Adrenal gland (tissue), 12 donors: ENCODE measurements around the gene ATOSA. TPM values are rescaled to one million over a fixed set of nuclear protein-coding genes. Genes with fewer than 3 reads are reported as not detected.

Experiments used
- DNase-seq, 7 donors: peaks; one replicate each; pipeline ENCODE4 v3.0.0-alpha.2; 2019 to 2020
- H3K27ac ChIP-seq, 5 donors: fragments of 200-600 bp; sonication (generic) in 4 of 5; 1 replicate in 3 of 5; 2 replicates in 2 of 5; pipeline versions ENCODE4 v1.5.1 to v1.8.0; 2016 to 2020; ENCODE audit warnings: mild to moderate bottlenecking in 1 of 5
- H3K27me3 ChIP-seq: fragments of 200-600 bp; 2 replicates; pipeline ENCODE4 v1.8.0; 2021
- H3K36me3 ChIP-seq, 2 donors: fragments of 200-600 bp; replicated peaks in 1 of 2; 1 replicate in 1 of 2; 2 replicates in 1 of 2; pipeline versions ENCODE4 v1.5.1 to v1.8.0; 2018 to 2022
- H3K4me1 ChIP-seq, 2 donors: fragments of 200-600 bp; replicated peaks in 1 of 2; 1 replicate in 1 of 2; 2 replicates in 1 of 2; pipeline versions ENCODE4 v1.5.1 to v1.8.0; 2018 to 2021
- H3K4me3 ChIP-seq, 4 donors: fragments of 200-600 bp; sonication (generic) in 3 of 4; one replicate each; pipeline ENCODE4 v1.5.1; 2016 to 2018
- H3K9me3 ChIP-seq, 3 donors: fragments of 200-600 bp; sonication (generic) in 1 of 3; replicated peaks in 1 of 3; 1 replicate in 2 of 3; 2 replicates in 1 of 3; pipeline versions ENCODE4 v1.5.1 to v1.8.0; 2016 to 2021
- CTCF ChIP-seq, 6 experiments: fragments of 450-650 bp in 4 of 6; fragments of 200-600 bp in 2 of 6; sonication (generic) in 1 of 6; IDR thresholded peaks; 1 replicate in 5 of 6; 2 replicates in 1 of 6; pipeline versions ENCODE4 v1.5.1 to v1.8.0; 2016 to 2021; ENCODE audit warnings: antibody characterized with exemption in 6 of 6, mild to moderate bottlenecking in 2 of 6, moderate library complexity in 1 of 6
- POLR2A ChIP-seq, 2 donors: fragments of 450-650 bp; IDR thresholded peaks; one replicate each; pipeline ENCODE4 v1.6.1; 2017; ENCODE audit warnings: antibody characterized with exemption in 2 of 2, mild to moderate bottlenecking in 2 of 2, moderate library complexity in 1 of 2
- WGBS, 4 donors: extraction: QIAGEN DNeasy Blood & Tissue Kit in 2 of 4; methylation state at CpG; one replicate each; pipeline versions ENCODE4 v1.1.5 to v1.1.7; 2013 to 2017; 5-methylcytosine and 5-hydroxymethylcytosine counted together
- intact Hi-C, 2 donors: fragments of 100-400 bp; cut with DNase I; formaldehyde crosslinking; loops; one replicate each; pipeline versions ENCODE4 v1.14.1 to v1.15.0; 2022 to 2023
- polyA plus RNA-seq, 3 donors: library from polyadenylated mRNA; stranded (reverse); fragments of 200-250 nt in 2 of 3; fragments of 350-450 nt in 1 of 3; fragmentation: Illumina TruSeq in 1 of 3; extraction: RNeasy Lipid Tissue Mini Kit (QIAGEN cat#74804) in 1 of 3; gene quantifications; one replicate each; pipeline ENCODE4 v1.2.3, GENCODE V29; 2013 to 2014
- total RNA-seq, 9 donors: library from RNA; depleted of rRNA in 4 of 9; stranded (reverse); fragments of >200 nt in 4 of 9; fragments of 120-200 nt in 1 of 9; fragmentation: NEBNext Ultra II Directional in 1 of 9; extraction: Animal tissue kit (Norgen Biotek cat#: 25700) in 1 of 9; gene quantifications; one replicate each; pipeline versions ENCODE4 v1.1.0 to v1.2.4, GENCODE V29; 2013 to 2023
- donor health status: healthy with polysubstance abuse.
- donor health status: Bipolar disorder and iron deficiency.
- donor health status: DM: yes; HTN: yes; CAD: no.
- donor health status: DM: no; HTN: no; CAD: no.
- donor health status: DM: no; HTN: no; CAD: no.
- donor health status: DM: yes; HTN: yes; CAD: no.

Gene ATOSA
- total and polyA plus RNA-seq, 12 donors: 26.0 to 128 (median 53.8) TPM

GRCh38 chr15:52652286-52652685 lies 26.9 kb downstream of the ATOSA start:
- intact Hi-C loops: no loop called here
- no peaks in the 10 kb centered on the region for H3K27me3 ChIP-seq
- no peak for DNase-seq
- TF ChIP-seq CTCF (IDR thresholded peaks at IDR 0.05) (no peak), POLR2A (IDR thresholded peaks at IDR 0.05) (no peak)
- H3K4me1 ChIP-seq: peaks cover 34 to 60% of the 10 kb centered on the region in 2 donors
- H3K4me3 ChIP-seq: peak overlapping the region in 1 of 4 donors; percentile 45
- H3K9me3 ChIP-seq: no peaks in the 10 kb centered on the region
- 9 to 25% (median 18%) methylated on average over 1 of the region's 1 CpG for WGBS, 4 donors
- H3K27ac ChIP-seq: peak overlapping the region in 4 of 5 donors; percentile 22 to 76 (median 72)
- H3K36me3 ChIP-seq: peaks cover 0 to 11% of the 10 kb centered on the region in 2 donors

- peaks cover 32 to 56% of the 10 kb centered on the region in 2 donors for H3K4me1 ChIP-seq
- peak overlapping the region in 4 of 5 donors; percentile 22 to 76 (median 72) for H3K27ac ChIP-seq
- WGBS, 4 donors: 8 to 16% (median 12%) methylated on average over 8 of the region's 8 CpGs
Observed at GRCh38 chr15:52651868-52652267, 27.3 kb downstream of the ATOSA start.

GRCh38 chr15:52651114-52651513 lies 28.1 kb downstream of the ATOSA start:
- H3K4me3 ChIP-seq: no peak overlapping the region
- WGBS, 4 donors: 72 to 81% (median 78%) methylated on average over 1 of the region's 1 CpG
- H3K4me1 ChIP-seq: peaks cover 25 to 48% of the 10 kb centered on the region in 2 donors
- H3K27me3 ChIP-seq: no peaks in the 10 kb centered on the region
- peaks cover 0 to 11% of the 10 kb centered on the region in 2 donors for H3K36me3 ChIP-seq
- TF ChIP-seq POLR2A (IDR thresholded peaks at IDR 0.05) (no peak), CTCF (IDR thresholded peaks at IDR 0.05) (no peak)
- intact Hi-C loops: no loop called here
- no peaks in the 10 kb centered on the region for H3K9me3 ChIP-seq
- peak overlapping the region in 3 of 5 donors; percentile 72 to 76 (median 72) for H3K27ac ChIP-seq
- DNase-seq: no peak

More at GRCh38 chr15:52651868-52652267, 27.3 kb downstream of the ATOSA start:
- peak; percentile 66 to 93 (median 86) for DNase-seq
- TF ChIP-seq CTCF (IDR thresholded peaks at IDR 0.05): no peak
- peak in 1 of 2 donors; percentile 75 for TF ChIP-seq POLR2A (IDR thresholded peaks at IDR 0.05)
- no peaks in the 10 kb centered on the region for H3K9me3 ChIP-seq
- peaks cover 0 to 11% of the 10 kb centered on the region in 2 donors for H3K36me3 ChIP-seq
- H3K27me3 ChIP-seq: no peaks in the 10 kb centered on the region
- intact Hi-C loops: no loop called here
- H3K4me3 ChIP-seq: peak overlapping the region in 1 of 4 donors; percentile 45

GRCh38 chr15:52649686-52650085 lies 29.5 kb downstream of the ATOSA start:
- no peak overlapping the region for H3K4me3 ChIP-seq
- no peak for DNase-seq
- intact Hi-C loops: no loop called here
- peaks cover 0 to 6% of the 10 kb centered on the region in 2 donors for H3K36me3 ChIP-seq
- TF ChIP-seq CTCF (IDR thresholded peaks at IDR 0.05): no peak
- no peaks in the 10 kb centered on the region for H3K27me3 ChIP-seq
- peaks cover 19 to 45% of the 10 kb centered on the region in 2 donors for H3K4me1 ChIP-seq
- no peak overlapping the region for H3K27ac ChIP-seq
- no peaks in the 10 kb centered on the region for H3K9me3 ChIP-seq
